NCI-H774 (cell line): ENCODE measurements around the gene WNT9A.

Experiments used
- DNase-seq: peaks from one replicate; lab custom pipeline; 2025; lab: John Stamatoyannopoulos, UW

The WNT9A gene

DNA sequence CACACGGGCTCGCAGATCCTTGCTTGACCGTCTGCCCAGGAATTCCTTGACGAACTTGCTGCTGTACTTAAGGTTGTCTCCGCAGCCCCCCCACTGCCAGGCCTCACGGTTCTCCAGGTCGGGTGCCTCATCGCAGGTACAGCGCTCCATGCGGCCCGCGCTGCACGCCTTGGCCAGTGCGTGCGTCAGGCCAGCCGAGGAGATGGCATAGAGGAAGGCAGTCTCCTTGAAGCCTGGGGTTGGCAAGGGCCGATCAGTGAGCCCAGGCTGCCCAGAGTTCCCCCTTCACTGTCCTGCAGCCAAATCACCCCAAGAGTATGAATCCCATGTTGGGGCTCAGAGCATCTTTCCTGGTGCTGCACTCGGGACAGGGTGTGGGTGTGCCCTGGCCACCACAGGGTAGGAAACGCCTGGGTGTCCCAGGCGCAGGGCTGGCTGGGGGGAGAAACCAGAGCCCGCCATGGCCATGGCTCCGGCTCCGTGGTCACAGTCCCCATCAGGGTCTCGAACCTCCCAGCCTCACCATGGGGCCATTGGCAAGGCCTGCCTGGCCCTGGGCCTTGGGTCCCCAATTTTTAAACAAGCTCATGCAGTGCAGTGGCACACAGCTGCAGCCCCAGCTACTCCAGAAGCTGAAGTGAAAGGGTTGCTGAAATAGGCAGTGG, 23.4 kb downstream of the WNT9A start:
- no peak for DNase-seq

DNA sequence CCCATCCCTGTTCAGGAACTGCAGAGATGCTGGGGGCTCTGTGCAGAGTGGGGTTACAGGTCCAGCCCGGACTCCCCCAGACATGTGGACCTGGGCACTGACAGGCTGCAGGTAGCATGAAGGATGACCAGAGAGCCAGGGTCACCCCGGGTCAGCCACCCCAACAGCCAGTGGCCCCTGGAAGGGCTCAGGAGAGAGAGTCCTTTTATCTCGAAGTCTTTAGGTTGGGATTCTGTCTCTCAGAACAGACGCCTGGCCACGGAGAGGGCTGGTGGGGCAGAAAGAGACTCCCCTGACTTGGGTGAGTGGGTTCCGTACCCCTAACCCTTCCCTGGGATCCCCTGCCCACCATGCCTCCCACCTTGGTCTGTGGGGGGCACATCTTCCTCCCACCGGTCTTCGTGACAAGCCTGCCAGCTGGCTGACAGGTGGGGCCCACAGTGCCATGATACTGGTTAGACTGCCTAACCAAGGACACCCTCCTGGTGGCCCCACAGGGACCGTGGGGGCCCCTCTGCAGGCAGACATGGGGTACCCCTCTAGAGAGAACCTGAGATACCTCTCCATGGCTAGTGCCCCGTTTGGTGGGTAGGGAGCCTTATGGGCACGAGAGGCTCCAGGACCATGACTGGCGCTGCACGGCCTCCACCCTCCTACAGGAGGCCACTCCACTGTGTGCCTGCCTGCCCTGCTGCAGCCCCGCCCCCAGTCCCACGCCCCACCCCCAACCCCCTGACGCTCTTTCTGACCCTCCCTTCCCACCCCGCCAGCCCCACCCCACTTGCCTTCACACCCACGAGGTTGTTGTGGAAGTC, 24.2 kb downstream of the WNT9A start:
- no peak for DNase-seq

DNA sequence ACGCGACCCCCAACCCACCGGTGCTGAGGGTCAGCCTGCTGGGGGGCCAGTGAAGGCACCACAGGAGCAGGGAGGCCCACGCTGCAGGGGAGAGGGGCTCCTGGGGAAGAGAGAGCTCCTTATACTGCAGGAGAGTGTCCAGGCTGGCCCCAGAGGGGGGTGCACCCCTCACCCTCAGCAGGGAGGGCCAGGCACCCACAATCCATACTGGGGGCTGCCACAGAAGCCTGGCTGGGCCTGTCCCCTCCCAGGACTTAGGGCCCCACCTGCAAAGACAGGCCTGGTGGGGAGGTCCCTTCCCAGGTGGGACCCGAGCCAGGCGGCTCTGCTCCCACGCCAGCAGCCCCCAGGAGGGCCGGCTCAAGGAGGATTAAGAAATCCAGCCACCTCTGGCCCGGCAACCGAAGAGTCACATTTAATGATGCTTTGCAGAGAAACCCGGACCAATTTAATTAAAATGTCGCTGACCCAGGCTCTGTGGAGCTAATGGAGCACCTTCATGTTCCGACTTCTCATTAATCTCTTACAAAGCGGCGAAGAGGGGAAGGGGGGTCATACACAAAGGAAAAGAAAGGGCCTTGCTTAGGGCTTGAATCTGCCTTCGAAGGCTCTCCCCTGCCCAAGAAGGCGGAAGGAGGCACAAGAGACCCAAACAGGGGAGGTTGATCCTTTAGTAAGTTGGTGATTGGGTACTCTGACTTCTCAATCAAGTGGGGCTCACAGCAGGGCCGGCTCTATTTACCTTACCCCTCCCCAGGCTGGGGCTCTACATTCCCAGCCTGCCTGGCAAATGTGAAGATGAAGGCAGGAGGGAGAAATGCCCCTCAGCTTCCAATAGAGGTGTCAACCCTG, 25.0 kb downstream of the WNT9A start:
- DNase-seq, result no peak

DNA sequence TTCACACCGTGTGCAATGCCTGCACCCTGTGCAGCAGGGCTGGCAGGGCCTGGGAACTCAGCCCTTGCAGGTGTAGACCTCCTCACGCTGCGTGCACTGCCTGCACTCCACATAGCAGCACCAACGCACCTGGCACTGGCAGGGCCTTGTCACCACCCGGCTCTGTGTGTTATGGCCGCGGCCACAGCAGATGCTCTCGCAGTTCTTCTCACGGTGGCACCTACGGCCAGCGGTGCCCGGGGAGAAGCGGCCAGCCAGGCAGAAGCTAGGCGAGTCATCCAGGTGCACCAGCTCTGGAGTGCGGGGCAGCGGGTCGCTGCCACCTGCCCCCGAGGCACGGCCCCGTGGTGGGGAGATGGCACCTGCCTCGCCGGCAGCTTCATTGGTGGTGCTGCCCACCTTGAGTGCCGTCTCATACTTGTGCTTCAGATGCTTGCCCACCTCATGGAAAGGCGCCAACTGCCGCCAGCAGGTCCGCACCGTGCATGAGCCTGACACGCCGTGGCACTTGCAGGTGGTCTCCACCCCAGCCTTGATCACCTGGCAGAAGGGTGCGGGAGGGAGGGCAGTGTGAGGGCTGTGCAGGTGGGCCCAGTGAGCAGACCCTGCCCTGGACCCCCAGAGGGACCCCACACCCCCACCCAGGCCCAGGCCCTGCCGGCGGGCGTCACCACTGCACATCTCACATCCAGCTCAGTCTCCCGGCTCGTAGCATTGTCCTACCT, 26.1 kb downstream of the WNT9A start:
- DNase-seq, result no peak

DNA sequence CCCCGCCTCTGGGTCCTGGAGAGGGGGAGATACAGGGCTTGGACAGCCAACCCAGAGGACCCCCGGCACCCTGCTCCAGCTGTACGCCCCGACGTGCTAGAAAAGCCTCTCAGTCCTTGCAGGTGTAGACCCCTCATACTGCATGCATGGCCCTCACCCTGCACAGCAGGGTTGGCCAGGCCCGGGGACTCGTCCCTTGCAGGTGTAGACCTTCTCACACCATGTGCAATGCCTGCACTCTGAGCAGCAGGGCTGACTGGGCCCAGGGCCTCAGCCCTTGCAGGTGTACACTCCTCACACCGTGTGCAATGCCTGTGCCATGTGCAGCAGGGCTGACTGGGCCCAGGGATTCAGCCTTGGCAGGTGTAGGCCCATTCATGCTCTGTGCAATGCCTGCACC, 26.8 kb downstream of the WNT9A start:
- no peak for DNase-seq

DNA sequence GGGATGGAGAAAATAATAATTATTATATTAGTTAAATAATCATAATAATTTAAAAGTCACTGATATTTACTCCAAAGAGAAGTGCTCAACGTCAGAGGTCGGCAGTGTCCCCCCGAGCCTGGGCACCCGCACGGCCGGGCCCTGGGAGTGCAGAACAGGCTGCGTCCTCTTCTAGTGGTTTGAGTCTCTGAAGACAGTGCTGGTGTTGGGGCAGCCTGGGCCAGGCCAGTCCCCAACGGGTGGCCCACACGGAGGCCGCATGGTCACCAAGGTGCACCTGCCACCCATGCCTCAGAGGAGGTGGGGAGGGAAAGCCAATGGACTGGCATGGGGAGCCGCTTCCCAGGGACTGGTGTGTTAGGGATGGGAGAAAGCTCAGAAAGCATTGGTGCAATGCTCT, 27.3 kb downstream of the WNT9A start:
- DNase-seq, result no peak

DNA sequence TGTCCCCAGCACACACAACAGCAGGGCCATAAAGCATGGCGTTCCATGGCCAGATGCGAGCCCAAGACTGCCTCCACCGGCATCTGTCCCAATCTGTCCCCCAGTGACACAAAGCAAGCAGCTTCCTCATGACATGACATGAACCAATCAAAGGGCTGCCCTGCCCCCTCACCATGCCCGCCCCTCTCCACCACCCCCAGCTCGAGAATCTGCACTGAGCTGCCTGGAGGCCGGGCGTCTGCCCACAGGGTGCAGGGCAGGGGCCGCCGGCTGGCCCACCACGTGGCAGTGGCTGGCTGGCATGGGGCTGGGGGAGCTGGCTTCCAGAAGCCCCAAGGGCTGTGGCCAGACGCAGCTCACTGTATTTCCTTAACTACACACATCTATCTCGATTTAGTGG, 27.8 kb downstream of the WNT9A start:
- DNase-seq, result no peak

DNA sequence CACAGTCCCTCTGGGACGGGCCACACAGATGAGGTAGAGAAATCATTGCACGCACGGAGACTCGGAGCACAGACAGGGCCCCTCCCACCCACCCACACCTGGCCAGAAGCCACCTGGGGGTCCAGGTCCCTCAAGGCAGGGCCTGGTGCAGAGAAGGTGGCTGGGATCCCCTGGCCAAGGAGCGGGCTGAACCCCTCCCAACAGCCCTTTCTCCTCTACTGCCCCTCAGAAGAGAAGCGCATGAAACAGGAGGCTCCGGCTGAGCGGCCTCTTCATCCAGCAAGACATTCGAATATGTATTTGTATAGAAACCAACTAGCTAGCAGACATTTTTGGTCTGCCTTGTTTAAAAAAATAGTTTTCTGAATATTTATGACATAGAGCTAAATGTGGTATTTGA, 29.0 kb downstream of the WNT9A start:
- no peak for DNase-seq

DNA sequence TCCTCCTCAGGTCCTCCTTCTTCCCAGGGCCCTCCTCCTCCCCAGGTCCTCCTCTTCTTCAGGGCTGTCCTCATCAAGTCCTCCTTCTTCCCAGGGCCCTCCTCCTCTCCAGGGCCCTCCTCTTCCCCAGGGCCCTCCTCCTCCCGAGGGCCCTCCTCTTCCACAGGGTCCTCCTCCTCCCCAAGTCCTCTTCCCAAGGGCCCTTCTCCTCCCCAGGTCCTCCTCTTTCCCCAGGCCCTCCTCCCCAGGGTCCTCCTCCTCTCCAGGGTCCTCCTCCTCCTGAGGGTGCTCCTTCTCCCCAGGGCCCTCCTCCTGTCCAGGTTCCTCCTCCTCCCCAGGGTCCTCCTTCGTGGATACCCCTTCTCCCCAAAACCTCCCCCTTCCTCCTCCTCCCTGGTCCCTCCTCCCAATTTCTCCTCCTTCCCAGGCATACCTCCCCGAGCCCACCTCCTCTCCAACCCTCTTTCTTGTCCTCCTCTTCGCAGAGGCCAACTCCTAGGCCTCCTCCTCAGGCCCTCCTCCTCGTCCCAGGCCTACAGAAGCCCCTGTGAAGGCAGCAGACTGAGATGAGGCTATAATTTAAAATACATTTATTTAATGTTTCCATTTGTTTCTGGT, 29.5 kb downstream of the WNT9A start:
- no peak for DNase-seq

DNA sequence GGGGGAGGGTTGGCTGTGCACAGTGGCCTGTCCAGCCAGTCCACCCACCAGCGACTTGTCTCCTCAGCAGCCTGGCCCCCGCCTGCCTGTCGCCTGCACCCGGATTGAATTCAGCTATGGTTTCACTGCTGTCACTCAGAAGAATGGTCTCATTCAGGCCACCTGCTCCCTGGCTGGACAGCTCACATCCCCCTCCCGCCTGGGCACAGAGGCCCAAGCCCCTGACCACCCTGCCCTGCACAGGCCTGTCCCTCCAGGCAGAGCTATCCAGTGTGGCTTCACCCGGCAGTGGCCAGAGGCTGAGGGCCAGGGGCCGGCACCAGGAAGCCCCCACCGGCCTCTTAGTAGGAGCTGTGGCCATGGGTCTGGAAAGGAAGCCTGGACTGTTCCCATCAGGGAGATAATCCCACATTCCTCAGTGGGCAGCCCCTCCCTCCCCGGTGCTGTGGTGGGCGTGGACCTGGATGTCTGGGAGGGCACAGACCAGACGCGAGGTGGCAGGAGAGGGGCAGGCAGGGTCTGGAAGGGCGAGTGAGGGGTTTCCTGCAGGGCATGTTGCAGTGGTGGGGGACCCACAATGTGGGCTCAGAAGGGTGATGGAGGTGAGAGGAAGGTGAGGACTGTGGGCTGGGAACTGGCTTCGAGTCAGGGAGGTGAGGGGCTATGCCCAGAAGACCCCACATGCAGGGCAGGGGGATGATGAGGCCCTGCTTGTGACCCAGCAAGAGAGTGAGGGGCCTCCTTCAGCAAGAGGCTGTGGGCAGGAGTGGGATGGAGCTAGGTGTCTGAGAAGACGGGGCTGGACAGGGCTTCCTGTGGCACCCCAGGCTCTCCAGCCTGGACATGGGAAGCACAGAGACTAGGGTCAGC, 30.4 kb downstream of the WNT9A start:
- no peak for DNase-seq

DNA sequence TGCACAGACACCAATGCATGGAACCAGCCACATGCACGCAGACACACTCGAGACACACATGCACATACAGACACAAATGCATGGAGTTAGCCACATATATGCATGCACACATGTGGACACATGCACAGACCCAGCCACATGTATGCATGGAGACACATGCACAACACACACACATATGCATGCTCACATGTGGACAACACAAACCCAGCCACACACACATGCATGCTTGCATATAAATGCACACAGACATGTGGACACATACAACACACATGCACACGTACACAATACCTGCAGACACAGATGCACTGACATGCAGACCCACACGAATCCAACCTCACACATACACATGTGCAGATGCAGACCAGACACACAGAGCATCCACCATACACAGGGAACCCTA, 31.1 kb downstream of the WNT9A start:
- no peak for DNase-seq

DNA sequence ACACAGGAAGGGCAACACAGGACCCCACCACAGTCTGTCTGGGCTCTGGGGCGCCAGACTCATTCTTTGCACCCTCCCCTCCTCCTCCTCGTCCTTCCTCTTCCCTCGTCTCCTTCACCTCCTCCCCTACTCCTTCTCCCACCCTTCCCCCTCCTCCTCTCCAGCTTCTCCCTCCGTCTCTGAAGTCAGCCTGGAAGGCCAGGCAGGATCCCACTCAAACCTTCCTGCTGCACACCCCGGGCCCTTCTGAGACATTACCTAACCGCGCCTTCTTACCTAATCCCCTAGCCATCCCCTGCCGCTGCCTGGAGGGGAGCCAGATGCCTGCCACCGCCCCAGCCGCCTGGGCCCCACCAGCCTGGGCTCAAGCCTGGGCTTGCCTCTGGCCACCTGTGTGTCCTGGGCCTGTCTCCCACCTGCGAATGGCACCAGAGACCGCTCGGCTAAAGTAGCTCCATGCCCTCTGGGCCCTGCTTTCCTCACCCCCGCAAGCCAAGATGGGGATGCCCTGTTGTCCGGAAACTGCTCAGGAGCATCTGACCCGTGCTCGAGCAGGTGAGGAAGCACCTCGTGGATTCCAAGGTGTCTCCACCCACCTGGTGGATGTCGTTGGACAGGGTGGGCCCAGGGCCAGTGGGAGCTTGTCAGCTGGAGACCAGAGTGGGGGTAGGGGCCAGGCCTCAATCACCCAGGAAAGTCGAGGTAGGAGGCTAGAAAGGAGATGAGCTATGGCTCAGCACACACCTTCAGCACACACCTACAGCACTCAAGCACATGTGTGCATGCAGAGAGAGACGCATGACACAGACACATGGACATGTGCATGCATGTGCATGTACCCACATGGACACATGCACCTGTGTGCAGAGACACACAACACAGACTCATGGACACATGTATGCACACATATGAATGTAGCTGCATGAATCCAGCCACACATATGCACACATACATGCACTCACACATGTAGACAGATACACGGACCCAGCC, 31.9 kb downstream of the WNT9A start:
- no peak for DNase-seq

DNA sequence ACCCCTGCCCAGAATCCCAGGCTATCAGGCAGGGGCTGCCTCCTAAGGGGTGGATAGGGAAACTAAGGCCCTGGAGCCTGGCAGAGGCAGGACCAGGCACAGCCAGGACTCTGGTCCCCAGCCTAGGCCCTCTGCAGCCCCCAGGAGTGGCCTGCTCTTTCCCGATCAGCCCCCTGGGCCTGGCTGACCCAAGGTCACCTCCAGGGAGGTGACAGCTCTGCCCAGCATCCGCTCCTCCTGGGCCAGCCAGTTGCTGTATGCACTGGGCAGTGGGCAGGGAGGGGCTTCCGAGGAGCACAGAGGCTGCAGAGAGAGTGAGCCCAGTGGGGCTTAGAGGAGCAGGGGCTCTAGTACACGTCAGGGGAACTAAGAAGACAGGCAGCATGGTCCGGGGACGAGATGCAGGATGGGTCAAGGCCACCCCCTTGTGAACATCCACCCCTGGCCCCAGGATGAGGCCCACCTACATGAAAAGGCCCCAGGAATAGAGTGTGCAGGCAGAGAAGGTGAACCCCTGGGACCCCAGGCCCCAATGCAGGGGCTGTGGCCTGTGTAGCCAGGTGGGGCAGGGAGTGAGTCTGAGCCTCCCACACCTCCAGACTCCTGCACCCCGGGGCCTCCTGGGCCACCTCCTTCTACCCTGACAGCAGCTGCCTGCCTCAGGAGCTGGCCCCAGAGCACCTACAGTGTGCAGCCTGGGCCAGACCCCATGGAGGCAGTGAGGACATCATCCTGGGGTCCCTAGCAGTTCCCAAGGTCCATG, 32.8 kb downstream of the WNT9A start:
- DNase-seq, result no peak

DNA sequence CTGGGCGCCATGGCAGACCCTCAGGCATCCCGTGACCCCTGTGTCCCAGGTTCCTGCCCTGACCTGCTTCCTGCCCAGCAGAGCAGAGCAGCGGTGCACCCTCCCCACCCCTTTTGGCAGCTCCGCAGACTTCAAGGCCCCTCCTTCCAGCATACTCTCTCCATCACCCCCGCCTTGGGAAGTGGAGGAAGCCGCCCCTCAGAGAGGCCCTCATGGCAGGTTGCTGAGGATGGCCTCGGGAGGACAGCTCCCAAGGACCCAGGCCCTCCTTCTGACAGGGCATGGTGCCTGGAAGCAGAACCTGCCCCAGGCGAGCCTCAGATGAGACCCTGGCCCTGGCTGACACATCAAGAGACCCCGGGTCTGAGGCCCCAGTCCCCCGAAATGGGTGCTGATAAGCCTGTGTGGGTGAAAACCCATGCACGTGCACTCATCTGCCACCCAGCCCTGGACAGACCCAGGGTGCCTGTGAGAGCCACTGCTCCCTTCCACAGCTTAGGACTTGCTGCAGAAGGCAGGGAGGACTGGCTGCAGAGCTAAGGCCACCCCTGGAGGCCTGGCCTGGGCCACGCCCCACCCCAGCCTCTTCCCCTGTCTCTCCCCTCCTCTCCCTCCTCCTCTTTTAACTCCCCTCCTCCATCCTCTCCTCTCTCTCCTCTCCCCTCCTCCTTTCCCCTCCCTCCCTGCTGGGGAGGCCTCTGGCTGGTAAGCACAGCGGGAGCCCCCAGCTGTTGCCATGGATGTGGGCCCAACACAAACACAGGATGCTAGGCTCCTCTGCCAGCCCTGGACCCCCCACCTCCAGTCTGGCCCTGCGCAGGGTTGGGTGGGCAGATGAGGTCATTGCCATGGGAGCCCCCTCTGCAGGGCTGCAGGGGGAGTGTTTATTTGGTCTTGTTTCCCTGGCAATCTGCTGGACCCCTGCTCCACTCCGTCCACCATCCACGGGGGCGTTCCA, 33.7 kb downstream of the WNT9A start:
- no peak for DNase-seq

DNA sequence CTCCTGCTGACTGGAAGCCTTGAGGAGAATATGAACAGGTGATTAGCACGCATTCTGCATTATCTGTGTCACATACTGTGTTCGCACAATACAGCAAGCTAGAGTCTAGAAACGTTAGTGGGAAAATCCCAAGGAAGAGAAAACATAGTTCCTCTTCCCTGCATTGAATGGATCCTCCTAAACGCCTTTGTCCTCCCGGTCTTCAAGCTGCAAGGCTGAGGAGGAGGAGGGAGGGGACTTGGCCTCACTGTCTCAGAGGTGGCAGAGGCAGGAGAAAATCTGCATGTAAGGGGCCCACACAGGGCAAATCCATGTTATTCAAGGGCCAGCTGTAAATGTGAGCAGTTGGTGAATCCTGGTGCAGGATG, 34.4 kb downstream of the WNT9A start:
- DNase-seq, result no peak

DNA sequence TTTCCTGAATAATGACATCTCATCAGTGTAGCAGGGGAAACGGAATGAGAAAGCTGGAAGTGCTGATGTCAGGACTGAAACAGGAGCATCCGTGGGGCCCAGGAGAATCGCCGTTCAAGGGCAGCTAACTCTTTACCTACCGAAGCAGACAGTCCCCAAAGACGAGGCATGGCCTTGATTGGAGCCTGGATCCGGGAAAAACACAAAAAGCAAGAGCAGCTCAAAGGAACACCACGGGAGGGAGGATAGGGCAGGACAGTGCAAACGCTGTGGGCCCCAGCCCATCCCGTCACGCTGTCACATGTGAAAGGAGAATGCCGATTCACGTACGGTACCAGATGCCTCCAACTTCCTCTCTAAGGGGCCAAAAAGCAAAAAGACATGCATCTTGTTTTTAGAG, 34.9 kb downstream of the WNT9A start:
- no peak for DNase-seq

DNA sequence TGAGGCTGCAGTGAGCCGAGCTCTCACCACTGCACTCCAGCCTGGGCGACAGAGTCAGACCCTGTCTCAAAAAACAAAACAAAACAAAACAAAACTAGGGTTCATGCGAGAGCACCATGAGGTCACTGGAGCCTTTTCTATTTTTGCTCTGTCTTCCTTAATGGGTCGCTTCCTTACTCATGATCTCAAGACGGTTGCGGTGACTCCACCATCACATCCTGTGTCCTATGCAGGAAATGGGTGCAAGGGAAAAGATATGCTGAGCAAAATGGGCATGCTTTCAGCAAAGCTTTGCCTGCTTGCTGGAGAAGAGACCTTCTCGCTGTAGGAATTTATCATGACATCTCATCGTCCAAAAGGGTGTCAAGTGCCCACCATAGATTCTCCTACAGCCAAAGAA, 36.4 kb downstream of the WNT9A start:
- DNase-seq, result no peak
